HG02852 (cell line): ENCODE results near the gene ANO2.

Source experiments
- ATAC-seq: cut with Tn5 transposase; IDR thresholded peaks from one replicate; pipeline ENCODE4 v1.9.1; 2021; ENCODE audit warnings: mild to moderate bottlenecking, moderate library complexity; ENCODE audit not compliant: unreplicated experiment

The ANO2 gene

GRCh38 chr12:5964913-5965900, 20.1 kb upstream of the ANO2 start:
- ATAC-seq, result no peak

DNA sequence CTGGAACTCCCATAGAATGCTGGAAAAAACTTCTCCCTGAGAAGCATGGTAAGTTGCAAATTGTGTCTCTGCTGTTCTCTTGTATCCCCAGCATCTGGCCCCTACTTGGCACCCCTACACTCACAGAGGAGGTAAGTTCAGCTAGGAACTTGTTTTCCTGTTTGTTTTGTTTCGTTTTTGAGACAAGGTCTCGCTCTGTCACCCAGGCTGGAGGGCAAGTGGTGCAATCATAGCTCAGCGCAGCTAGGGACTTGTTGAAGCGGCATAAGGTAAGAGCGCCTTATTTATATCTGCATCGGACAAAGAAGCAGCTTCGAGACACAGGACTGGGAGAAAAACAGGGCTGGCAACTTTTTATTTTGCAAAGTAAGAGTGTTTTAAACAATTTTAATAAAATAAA, 18.5 kb upstream of the ANO2 start:
- no peak for ATAC-seq

- ATAC-seq, result no peak
Observed at GRCh38 chr12:5960783-5961182, 15.7 kb upstream of the ANO2 start.

DNA sequence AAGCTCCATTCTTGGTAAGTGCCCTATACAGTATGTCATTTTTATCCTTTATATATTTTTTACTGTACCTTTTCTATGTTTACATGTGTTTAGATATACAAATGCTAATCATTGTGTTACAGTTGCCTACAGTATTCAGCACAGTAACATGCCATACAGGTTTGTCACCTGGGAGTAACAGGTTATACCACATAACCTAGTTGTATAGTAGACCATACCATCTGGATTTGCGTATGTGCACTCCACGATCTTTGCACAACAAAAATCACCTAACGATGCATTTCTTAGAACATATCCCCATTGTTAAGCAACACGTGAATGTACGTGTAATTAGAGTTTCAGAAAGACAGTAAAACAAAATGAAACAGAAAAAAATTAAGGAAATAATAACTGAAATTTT, 11.9 kb upstream of the ANO2 start:
- ATAC-seq, result no peak

DNA sequence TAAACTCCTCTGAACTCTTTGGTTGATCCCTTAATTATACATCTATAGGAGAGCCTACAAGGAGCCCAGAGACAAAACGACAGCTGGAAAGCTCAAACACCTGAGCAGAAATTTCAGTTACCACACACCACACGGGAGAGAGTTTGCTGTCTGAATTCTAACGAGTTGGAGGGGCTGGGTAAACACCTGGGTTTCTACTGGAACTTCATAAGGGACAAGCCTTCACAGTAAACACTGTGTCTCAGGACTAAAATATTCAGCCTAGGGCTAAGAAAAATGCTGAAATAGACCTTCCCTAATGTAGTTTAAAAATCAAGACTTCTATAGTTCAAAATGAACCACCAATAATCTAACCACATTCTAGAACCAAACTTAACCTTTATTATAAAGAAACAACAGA, 9.6 kb upstream of the ANO2 start:
- ATAC-seq, result no peak

DNA sequence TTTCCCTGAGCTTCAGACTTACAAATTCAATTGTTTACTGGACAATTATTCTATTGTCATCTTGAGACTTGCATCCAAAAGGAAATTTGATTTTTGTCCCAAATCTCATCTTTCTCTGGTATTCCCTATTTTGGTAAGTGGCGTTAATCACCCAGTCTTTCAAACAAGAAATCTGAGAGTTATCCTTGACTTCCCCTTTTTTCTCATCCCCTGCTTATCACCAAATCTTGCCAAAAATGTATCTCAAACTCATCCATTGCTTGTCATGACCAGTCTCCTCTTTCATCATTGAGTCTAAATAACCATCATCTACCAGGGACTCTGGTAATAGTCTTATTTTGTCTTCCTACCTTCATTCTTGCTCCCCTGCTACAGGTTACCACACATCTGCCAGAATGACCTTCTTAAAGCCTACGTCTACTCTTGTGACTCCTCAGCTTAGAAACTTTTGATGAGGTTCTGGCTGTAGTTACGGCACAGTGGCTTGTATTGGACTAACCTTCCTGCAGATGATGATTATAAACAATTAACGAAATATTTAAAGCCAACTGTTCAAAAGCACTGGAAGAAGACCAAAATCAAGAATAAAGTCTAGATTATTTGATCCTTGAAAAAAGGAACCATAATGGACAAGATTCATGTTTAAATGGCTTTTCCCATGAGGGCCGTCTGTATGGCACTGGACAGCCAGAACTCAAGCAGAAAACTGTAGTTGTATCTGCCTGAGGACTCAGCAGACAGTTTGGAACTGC, 9.0 kb upstream of the ANO2 start:
- ATAC-seq, result no peak

- no peak for ATAC-seq
Observed at GRCh38 chr12:5952031-5952430, 7.0 kb upstream of the ANO2 start.

DNA sequence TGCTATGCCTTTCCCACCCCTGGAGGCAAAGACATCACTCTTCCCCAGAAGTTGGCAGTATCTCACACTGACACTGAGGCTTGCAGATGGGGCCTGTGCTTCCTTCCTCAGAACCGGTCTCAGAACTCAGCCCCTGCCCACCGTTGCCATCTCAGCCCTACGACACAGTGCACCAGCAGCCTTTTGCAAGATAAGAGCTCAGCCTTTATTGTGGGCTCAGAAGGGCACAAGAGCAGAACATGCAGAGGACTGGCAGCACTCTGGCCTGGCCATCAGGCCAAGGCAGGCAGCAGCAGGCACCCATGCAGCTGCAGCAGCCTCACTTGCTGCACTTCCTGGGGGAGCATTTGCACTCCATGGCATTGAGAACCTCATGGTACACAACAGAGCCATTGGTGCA, 3.6 kb upstream of the ANO2 start:
- no peak for ATAC-seq

GRCh38 chr12:5947006-5947405, 1.9 kb upstream of the ANO2 start:
- no peak for ATAC-seq

- ATAC-seq, result no peak
Observed at GRCh38 chr12:5946388-5946787, 1.3 kb upstream of the ANO2 start.

GRCh38 chr12:5944688-5945070, 380 bp downstream of the ANO2 start:
- ATAC-seq, result no peak

DNA sequence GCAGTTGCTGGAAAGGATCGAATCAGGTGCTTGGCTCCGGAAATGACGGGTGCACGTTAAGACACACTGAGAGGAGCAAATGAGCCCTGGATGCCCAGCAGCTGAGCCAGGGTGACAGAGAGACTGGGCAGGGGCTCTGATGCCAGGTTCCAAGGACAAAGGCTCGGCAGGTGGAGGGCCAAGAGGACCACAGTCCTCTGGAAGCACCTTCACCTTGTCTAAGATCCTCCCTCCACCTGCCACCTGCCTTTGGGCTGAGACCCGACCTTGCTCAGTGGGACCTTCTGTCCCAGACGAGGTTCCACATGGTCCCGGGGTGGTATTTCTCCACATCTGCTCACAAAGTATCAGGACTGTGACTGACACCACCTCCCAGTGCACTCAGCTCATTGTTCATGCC, 1.0 kb downstream of the ANO2 start:
- no peak for ATAC-seq

GRCh38 chr12:5941907-5942306, 3.2 kb downstream of the ANO2 start:
- no peak for ATAC-seq

DNA sequence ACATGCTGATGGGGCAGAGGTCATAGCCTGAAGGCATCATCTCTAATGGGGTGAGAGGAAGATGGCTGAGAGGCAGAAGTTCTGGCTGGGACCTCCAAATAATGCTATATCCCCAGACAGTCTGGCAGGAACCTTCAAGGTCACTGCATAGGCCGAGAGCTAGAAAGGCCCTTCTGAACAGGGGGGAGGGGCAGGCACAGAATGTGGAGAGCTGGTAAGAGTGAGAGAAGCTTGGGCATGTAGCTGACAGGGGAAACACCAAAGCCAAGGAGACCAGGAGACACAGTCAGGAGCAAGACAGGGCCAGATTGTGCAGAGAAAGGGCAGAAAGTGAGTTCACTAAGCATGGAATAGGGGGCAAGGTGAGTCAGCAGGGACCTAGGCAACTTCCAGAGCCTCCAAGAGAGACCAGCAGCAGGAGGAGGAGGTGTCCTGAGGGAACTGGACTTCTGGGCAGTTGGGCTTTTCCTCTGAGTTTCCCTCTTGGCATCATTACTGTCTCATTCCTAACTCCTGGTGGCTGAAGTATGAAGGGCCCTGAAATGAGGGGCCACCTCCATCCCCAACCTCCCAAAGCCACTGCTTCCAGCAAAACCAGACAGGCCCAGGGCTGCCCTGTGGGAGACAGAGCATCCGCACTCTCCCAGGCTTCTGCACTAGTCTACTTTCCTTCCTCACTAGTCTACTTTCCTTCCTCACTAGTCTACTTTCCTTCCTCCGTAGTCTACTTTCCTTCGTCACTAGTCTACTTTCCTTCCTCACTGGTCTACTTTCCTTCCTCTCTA, 17.1 kb downstream of the ANO2 start:
- no peak for ATAC-seq

DNA sequence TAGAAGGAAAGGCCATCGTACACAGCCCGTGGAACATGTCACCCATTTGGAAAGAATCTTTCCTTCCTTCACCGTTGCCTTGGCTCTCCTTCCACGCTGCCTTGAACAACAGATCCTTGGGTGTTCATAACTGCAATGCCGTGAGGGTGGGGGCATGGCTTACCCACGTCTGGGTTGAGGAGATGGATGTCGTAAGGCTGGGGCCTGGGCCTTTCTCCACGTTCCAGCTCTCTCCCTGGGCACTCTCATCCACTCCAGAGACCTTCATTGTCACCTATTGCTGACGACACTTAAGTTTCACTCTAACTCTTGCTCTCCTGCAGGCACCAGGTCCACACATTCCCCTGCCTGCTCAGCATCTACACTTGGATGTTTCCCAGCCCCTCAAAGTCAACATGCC, 19.4 kb downstream of the ANO2 start:
- no peak for ATAC-seq

DNA sequence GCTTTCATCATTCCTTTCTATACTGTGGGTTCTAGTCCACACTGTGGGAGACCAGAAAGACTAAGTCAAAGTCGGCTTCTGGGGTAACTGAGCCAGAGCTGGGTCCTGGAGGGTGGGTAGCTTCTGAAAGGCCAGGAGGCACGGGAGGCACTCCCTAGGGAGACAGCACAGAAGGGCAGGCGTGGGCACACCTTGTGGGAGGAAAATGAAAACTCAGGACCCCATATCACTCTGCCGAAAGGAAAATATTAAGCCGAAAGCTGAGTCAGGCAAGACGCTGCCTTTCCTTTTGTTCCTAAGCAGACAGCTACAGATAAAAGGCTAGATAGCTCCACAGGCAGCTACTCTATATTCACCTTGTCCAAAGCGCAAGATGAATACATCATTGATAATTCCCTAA, 20.7 kb downstream of the ANO2 start:
- ATAC-seq, result no peak

DNA sequence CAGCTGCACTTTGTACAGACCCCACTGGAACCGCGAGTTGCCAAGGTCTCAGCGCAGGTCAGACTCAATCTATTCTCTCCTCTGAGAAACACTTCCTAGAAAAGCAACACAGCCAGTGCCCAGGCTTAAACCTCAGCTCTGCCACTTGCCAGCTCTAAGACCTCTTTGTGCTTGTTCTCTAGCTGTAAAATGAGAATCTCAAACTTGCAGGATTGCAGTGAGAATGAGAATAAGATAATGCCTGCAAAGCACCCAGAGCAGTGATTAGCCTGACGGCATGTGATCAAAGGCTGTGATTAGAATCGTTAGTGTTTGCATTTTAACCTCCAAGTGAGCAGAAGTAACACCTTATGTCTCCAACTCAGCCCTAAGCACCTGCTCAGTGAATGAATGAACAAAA, 21.3 kb downstream of the ANO2 start:
- no peak for ATAC-seq

GRCh38 chr12:5923043-5923605, 21.9 kb downstream of the ANO2 start:
- no peak for ATAC-seq

GRCh38 chr12:5921966-5922899, 22.8 kb downstream of the ANO2 start:
- no peak for ATAC-seq
